DOHH2 (cell line): ENCODE data around the gene GAB1.

ENCODE experiments used
- H3F3A ChIP-seq: fragments of 200-600 bp; sonication (generic), shearing (Covaris generic); 2 replicates; pipeline ENCODE4 v1.6.0; 2016; ENCODE audit warnings: antibody characterized with exemption, mild to moderate bottlenecking; ENCODE audit not compliant: control insufficient read depth, insufficient read depth
- H3K27ac ChIP-seq: fragments of 200-600 bp; sonication (generic); 2 replicates; pipeline ENCODE4 v1.5.1; 2014; ENCODE audit warnings: low read depth, mild to moderate bottlenecking, low read length, moderate library complexity
- H3K27me3 ChIP-seq: fragments of 200-600 bp; sonication (generic); 2 replicates; pipeline ENCODE4 v1.6.1; 2014; ENCODE audit warnings: mild to moderate bottlenecking, low read length, mixed read lengths; ENCODE audit not compliant: control insufficient read depth
- H3K36me3 ChIP-seq: fragments of 200-600 bp; sonication (generic); 2 replicates; pipeline ENCODE4 v1.6.1; 2014; ENCODE audit warnings: mild to moderate bottlenecking, low read length, moderate library complexity, mixed read lengths; ENCODE audit not compliant: control insufficient read depth
- H3K4me1 ChIP-seq: fragments of 200-600 bp; sonication (generic); 2 replicates; pipeline ENCODE4 v1.6.1; 2014; ENCODE audit warnings: mild to moderate bottlenecking, low read length, mixed read lengths; ENCODE audit not compliant: control insufficient read depth
- H3K4me2 ChIP-seq: fragments of 200-600 bp; sonication (generic); 2 replicates; pipeline ENCODE4 v1.6.0; 2014; ENCODE audit warnings: mild to moderate bottlenecking, low read length, moderate library complexity
- H3K4me3 ChIP-seq: fragments of 200-600 bp; sonication (generic); 2 replicates; pipeline ENCODE4 v1.5.1; 2014; ENCODE audit warnings: mild to moderate bottlenecking, low read length, mixed read lengths
- H3K79me2 ChIP-seq: fragments of 200-600 bp; sonication (generic); 2 replicates; pipeline ENCODE4 v1.6.1; 2014; ENCODE audit warnings: mild to moderate bottlenecking, low read length, mixed read lengths; ENCODE audit not compliant: control insufficient read depth
- H3K9me2 ChIP-seq: fragments of 200-600 bp; sonication (generic); replicated peaks from 2 replicates; pipeline ENCODE4 v1.6.1; 2014; ENCODE audit warnings: mild to moderate bottlenecking, low read length, mixed read lengths; ENCODE audit not compliant: control insufficient read depth
- H3K9me3 ChIP-seq: fragments of 200-600 bp; sonication (generic); 2 replicates; pipeline ENCODE4 v1.6.1; 2014; ENCODE audit warnings: antibody characterized with exemption, low read length, mixed read lengths; ENCODE audit not compliant: control insufficient read depth, insufficient read depth
- H4K20me1 ChIP-seq: fragments of 200-600 bp; sonication (generic); 2 replicates; pipeline ENCODE4 v1.6.0; 2014; ENCODE audit warnings: low read depth, mild to moderate bottlenecking, antibody characterized with exemption, low read length, moderate library complexity; ENCODE audit not compliant: control insufficient read depth, insufficient read depth
- CTCF ChIP-seq: fragments of 200-600 bp; sonication (generic); IDR thresholded peaks from one replicate; pipeline ENCODE4 v1.5.1; 2014; ENCODE audit warnings: antibody characterized with exemption, mild to moderate bottlenecking, low read depth, low read length; ENCODE audit not compliant: poor library complexity, severe bottlenecking
- EZH2phosphoT487 ChIP-seq: fragments of 200-600 bp; sonication (generic); IDR thresholded peaks from 2 replicates; pipeline ENCODE4 v1.6.1; 2017; ENCODE audit warnings: borderline replicate concordance, mild to moderate bottlenecking, antibody characterized with exemption, low read length, moderate library complexity, mixed read lengths

GAB1 gene

GRCh38 chr4:143431526-143432257 is 95.0 kb downstream of the GAB1 start:
- H3F3A ChIP-seq, result no peaks in the 10 kb centered on the region; the same call in 1 of the 2 replicates
- H3K27ac ChIP-seq, result no peak overlapping the region
- no peak overlapping the region for H3K4me2 ChIP-seq
- H3K9me3 ChIP-seq, result peaks cover 19% of the 10 kb centered on the region; the same call in 1 of the 2 replicates
- H3K79me2 ChIP-seq, result no peaks in the 10 kb centered on the region
- no peak overlapping the region for H3K4me3 ChIP-seq
- peaks cover 10% of the 10 kb centered on the region for H3K4me1 ChIP-seq
- no peak for TF ChIP-seq EZH2phosphoT487
- TF ChIP-seq CTCF, result no peak
- H3K36me3 ChIP-seq, result peaks cover 48% of the 10 kb centered on the region
- H4K20me1 ChIP-seq, result no peaks in the 10 kb centered on the region
- H3K27me3 ChIP-seq, result no peaks in the 10 kb centered on the region
- H3K9me2 ChIP-seq, result no peaks in the 10 kb centered on the region

- Histone ChIP-seq H3K4me3 (no peak overlapping the region), H3K36me3 (peaks cover 48% of the 10 kb centered on the region), H3K79me2 (no peaks in the 10 kb centered on the region), H3K9me2 (no peaks in the 10 kb centered on the region), H3K4me1 (peaks cover 10% of the 10 kb centered on the region), H3K27me3 (no peaks in the 10 kb centered on the region), H3K4me2 (no peak overlapping the region), H4K20me1 (no peaks in the 10 kb centered on the region), H3F3A (peaks cover under 1% of the 10 kb centered on the region; the same call in 1 of the 2 replicates), H3K27ac (no peak overlapping the region), H3K9me3 (peaks cover 19% of the 10 kb centered on the region; the same call in 1 of the 2 replicates)
- TF ChIP-seq CTCF (no peak), EZH2phosphoT487 (no peak)
Observed at GRCh38 chr4:143432258-143432591, 95.5 kb downstream of the GAB1 start.

- Histone ChIP-seq H3F3A (peaks cover 2% of the 10 kb centered on the region; the same call in 1 of the 2 replicates), H3K9me3 (peaks cover 17% of the 10 kb centered on the region; the same call in 1 of the 2 replicates), H3K36me3 (peaks cover 49% of the 10 kb centered on the region), H3K4me3 (no peak overlapping the region), H3K9me2 (no peaks in the 10 kb centered on the region), H3K27me3 (no peaks in the 10 kb centered on the region), H4K20me1 (no peaks in the 10 kb centered on the region), H3K27ac (no peak overlapping the region), H3K79me2 (no peaks in the 10 kb centered on the region), H3K4me1 (peaks cover 11% of the 10 kb centered on the region), H3K4me2 (no peak overlapping the region)
- no peak for TF ChIP-seq CTCF
Observed at GRCh38 chr4:143433231-143433630, 96.6 kb downstream of the GAB1 start.
